CD4-positive, alpha-beta T cell treated with Interleukin-12 subunit alpha and Interleukin-12 subunit beta, for 1 hour (primary cell): ENCODE measurements around the gene GAS7.

Source experiments
- DNase-seq: peaks from one replicate; pipeline ENCODE4 v3.0.0-alpha.2; 2020

GAS7 gene

GRCh38 chr17:9973669-9974447, 224.5 kb downstream of the GAS7 start:
- no peak for DNase-seq

- no peak for DNase-seq
Measured at GRCh38 chr17:9971991-9972390, 226.4 kb downstream of the GAS7 start.

GRCh38 chr17:9969301-9969935, 229.0 kb downstream of the GAS7 start:
- no peak for DNase-seq

- DNase-seq = no peak
Measured at GRCh38 chr17:9968881-9969280, 229.5 kb downstream of the GAS7 start.

- no peak for DNase-seq
Measured at GRCh38 chr17:9968008-9968407, 230.4 kb downstream of the GAS7 start.

GRCh38 chr17:9959377-9959981, 238.9 kb downstream of the GAS7 start:
- DNase-seq = peak; percentile 5

- peak; percentile 8 for DNase-seq
Measured at GRCh38 chr17:9958586-9959281, 239.7 kb downstream of the GAS7 start.

GRCh38 chr17:9957244-9957643, 241.2 kb downstream of the GAS7 start:
- DNase-seq = no peak

- no peak for DNase-seq
Measured at GRCh38 chr17:9956474-9957131, 241.8 kb downstream of the GAS7 start.

GRCh38 chr17:9953492-9953891, 244.9 kb downstream of the GAS7 start:
- DNase-seq = no peak

GRCh38 chr17:9951803-9952202, 246.6 kb downstream of the GAS7 start:
- DNase-seq = no peak

GRCh38 chr17:9948928-9949327, 249.5 kb downstream of the GAS7 start:
- DNase-seq = no peak

- DNase-seq = no peak
Measured at GRCh38 chr17:9944704-9945103, 253.7 kb downstream of the GAS7 start.

GRCh38 chr17:9943343-9943742, 255.1 kb downstream of the GAS7 start:
- no peak for DNase-seq

- no peak for DNase-seq
Measured at GRCh38 chr17:9942885-9943284, 255.5 kb downstream of the GAS7 start.

GRCh38 chr17:9941305-9941704, 257.1 kb downstream of the GAS7 start:
- DNase-seq = no peak

- DNase-seq = no peak
Measured at GRCh38 chr17:9940841-9941240, 257.6 kb downstream of the GAS7 start.

GRCh38 chr17:9938764-9939163, 259.6 kb downstream of the GAS7 start:
- no peak for DNase-seq

- no peak for DNase-seq
Measured at GRCh38 chr17:9937901-9938300, 260.5 kb downstream of the GAS7 start.

- no peak for DNase-seq
Measured at GRCh38 chr17:9937241-9937761, 261.1 kb downstream of the GAS7 start.

- no peak for DNase-seq
Measured at GRCh38 chr17:9936095-9936494, 262.3 kb downstream of the GAS7 start.

GRCh38 chr17:9935408-9935807, 263.0 kb downstream of the GAS7 start:
- no peak for DNase-seq

GRCh38 chr17:9934331-9934730, 264.1 kb downstream of the GAS7 start:
- DNase-seq = no peak
